Peyer's patch (tissue), 4 donors: ENCODE results near the gene UBE2J2. TPM values are rescaled to one million over a fixed set of nuclear protein-coding genes. Genes with fewer than 3 reads are reported as not detected.
A peak's percentile ranks its signal among the peaks of the same experiment; 100 is the strongest.

Source experiments
- DNase-seq, 3 donors: peaks; one replicate each; pipeline ENCODE4 v3.0.0-alpha.2; 2017 to 2019
- H3K27ac ChIP-seq, 4 donors: fragments of 200-600 bp; sonication (generic); one replicate each; pipeline ENCODE4 v1.5.1; 2016 to 2019
- H3K27me3 ChIP-seq, 2 donors: fragments of 200-600 bp; sonication (generic); one replicate each; pipeline ENCODE4 v1.5.1; 2019
- H3K36me3 ChIP-seq, 3 donors: fragments of 200-600 bp; sonication (generic); one replicate each; pipeline ENCODE4 v1.5.1; 2016 to 2019
- H3K4me1 ChIP-seq, 4 donors: fragments of 200-600 bp; sonication (generic); one replicate each; pipeline ENCODE4 v1.5.1; 2016 to 2019
- H3K4me3 ChIP-seq, 4 donors: fragments of 200-600 bp; sonication (generic); 1 replicate in 3 of 4; 2 replicates in 1 of 4; pipeline ENCODE4 v1.5.1; 2016 to 2019; ENCODE audit warnings: mild to moderate bottlenecking in 1 of 4
- H3K9me3 ChIP-seq, 4 donors: fragments of 200-600 bp; sonication (generic); one replicate each; pipeline ENCODE4 v1.5.1; 2016 to 2019; ENCODE audit warnings: mild to moderate bottlenecking in 1 of 4
- POLR2A ChIP-seq, 2 donors: fragments of 450-650 bp; IDR thresholded peaks; one replicate each; pipeline ENCODE4 v1.5.1; 2017; ENCODE audit warnings: antibody characterized with exemption in 2 of 2, mild to moderate bottlenecking in 2 of 2, moderate library complexity in 2 of 2
- total RNA-seq, 4 donors: library from RNA; depleted of rRNA; stranded (reverse); fragments of >200 nt; gene quantifications; one replicate each; pipeline ENCODE4 v1.1.0, GENCODE V29; 2016
- TF ChIP-seq, protein P1 (sequence below), 6 experiments: fragments of 450-650 bp in 4 of 6; fragments of 200-600 bp in 2 of 6; sonication (generic) in 1 of 6; IDR thresholded peaks; one replicate each; pipeline ENCODE4 v1.5.1; 2017 to 2019; ENCODE audit warnings: antibody characterized with exemption in 6 of 6, mild to moderate bottlenecking in 3 of 6, moderate library complexity in 1 of 6

UBE2J2 gene
- total RNA-seq, 4 donors from 2014 or later, result 25.6 to 64.2 (median 55.3) TPM

DNA sequence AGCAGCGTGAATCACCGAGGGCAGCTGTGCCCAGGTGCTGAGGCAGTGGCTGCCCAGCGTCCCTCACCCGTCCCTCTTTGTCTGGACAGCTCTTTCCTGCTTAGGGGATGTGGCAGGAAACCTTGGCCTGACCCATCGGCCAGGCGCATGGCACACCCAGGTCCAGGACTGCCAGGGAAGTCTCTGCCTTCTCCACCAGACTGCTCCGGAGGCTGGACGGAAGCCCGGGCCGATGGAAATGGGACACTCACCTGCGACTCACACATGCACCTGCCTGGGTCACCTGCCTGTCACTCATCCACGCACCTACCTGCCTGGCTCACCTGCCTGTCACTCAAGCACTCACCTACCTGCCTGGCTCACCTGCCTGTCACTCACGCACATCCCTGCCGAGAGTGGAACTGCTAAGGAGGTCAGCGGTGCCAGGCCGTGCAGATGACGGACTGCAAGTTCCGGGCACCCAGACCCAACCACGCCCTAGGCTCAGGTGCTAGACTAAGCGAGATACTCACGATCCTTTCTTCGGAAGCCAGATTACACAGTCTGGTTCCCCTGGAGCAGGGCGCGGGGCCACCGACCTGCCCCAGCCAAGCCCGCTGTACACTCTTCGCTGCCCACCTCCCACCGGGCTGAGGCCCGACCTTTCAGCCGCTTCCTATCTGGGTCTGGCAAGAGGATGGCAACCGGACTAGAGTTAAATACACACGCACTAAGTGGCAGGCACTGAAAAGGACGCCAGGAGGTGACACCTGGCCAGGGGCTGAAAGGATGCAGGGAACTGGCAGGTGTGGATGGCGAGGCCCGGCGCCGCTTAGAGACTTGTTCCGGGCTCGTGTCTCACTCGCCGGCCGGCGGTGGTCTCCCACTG lies 1.1 kb downstream of the UBE2J2 start:
- peak overlapping the region; percentile 85 to 97 (median 94) for H3K4me3 ChIP-seq
- H3K27ac ChIP-seq, result peak overlapping the region; percentile 83 to 91 (median 86)
- H3K36me3 ChIP-seq, result peaks cover 0 to 13% (median 0%) of the 10 kb centered on the region in 3 donors
- TF ChIP-seq POLR2A (IDR thresholded peaks at IDR 0.05), result peak; percentile 84 to 90
- TF ChIP-seq, protein P1, sequence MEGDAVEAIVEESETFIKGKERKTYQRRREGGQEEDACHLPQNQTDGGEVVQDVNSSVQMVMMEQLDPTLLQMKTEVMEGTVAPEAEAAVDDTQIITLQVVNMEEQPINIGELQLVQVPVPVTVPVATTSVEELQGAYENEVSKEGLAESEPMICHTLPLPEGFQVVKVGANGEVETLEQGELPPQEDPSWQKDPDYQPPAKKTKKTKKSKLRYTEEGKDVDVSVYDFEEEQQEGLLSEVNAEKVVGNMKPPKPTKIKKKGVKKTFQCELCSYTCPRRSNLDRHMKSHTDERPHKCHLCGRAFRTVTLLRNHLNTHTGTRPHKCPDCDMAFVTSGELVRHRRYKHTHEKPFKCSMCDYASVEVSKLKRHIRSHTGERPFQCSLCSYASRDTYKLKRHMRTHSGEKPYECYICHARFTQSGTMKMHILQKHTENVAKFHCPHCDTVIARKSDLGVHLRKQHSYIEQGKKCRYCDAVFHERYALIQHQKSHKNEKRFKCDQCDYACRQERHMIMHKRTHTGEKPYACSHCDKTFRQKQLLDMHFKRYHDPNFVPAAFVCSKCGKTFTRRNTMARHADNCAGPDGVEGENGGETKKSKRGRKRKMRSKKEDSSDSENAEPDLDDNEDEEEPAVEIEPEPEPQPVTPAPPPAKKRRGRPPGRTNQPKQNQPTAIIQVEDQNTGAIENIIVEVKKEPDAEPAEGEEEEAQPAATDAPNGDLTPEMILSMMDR (IDR thresholded peaks at IDR 0.05), result peak in 1 of 6 experiments; percentile 10
- H3K4me1 ChIP-seq, result peaks cover 5 to 40% (median 28%) of the 10 kb centered on the region in 4 donors
- no peaks in the 10 kb centered on the region for H3K27me3 ChIP-seq
- DNase-seq, result peak in 2 of 3 donors; percentile 84 to 87
- H3K9me3 ChIP-seq, result no peaks in the 10 kb centered on the region

DNA sequence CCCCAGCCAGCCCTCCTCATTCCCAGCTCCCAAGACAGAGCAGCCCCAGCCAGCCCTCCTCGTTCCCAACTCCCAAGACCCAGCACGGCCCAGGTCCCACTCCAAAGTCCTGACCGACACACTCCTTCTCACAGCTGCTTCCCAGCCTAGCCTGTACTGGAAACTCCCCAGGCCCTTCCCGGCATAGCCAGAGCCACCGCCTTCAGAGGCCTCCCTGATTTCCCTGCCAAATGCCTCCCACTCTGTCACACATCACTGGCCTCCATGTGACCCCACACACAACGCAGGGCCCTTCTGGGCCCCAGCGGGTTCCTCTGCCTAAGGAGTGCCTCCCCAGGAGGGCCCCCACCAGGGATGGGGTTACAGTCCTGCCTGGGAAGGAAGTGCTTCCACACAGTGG lies 2.8 kb downstream of the UBE2J2 start:
- Histone ChIP-seq H3K27ac (no peak overlapping the region), H3K27me3 (no peaks in the 10 kb centered on the region), H3K4me3 (no peak overlapping the region), H3K9me3 (no peaks in the 10 kb centered on the region), H3K4me1 (peaks cover 5 to 40% (median 28%) of the 10 kb centered on the region in 4 donors), H3K36me3 (peaks cover 0 to 31% (median 0%) of the 10 kb centered on the region in 3 donors)
- TF ChIP-seq, protein P1 (IDR thresholded peaks at IDR 0.05), result no peak
- TF ChIP-seq POLR2A (IDR thresholded peaks at IDR 0.05), result no peak
- no peak for DNase-seq

DNA sequence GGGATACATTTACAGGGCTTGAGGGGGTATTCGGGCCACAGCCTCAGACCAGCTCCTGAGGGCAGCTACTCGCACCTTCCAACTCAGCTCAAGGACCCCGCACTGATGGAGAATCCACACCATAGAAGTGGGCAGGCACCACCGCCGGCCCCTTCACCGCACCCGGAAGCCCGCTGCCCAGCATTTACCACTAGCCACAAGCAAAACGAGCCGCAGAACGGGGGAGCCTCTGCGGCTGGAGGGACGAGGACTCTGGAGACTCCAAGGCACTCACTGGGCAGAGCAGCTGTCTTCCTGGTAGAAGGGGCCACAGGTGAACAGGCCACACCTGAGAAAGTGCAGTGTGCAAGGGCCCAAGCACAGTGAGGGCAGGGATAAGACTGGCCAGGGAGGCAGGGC lies 5.4 kb downstream of the UBE2J2 start:
- Histone ChIP-seq H3K27me3 (no peaks in the 10 kb centered on the region), H3K4me1 (peaks cover 0 to 31% (median 26%) of the 10 kb centered on the region in 4 donors), H3K27ac (no peak overlapping the region), H3K36me3 (peaks cover 0 to 55% (median 0%) of the 10 kb centered on the region in 3 donors), H3K4me3 (no peak overlapping the region), H3K9me3 (no peaks in the 10 kb centered on the region)
- DNase-seq, result no peak
- TF ChIP-seq POLR2A (IDR thresholded peaks at IDR 0.05), result no peak
- TF ChIP-seq, protein P1 (IDR thresholded peaks at IDR 0.05), result no peak

DNA sequence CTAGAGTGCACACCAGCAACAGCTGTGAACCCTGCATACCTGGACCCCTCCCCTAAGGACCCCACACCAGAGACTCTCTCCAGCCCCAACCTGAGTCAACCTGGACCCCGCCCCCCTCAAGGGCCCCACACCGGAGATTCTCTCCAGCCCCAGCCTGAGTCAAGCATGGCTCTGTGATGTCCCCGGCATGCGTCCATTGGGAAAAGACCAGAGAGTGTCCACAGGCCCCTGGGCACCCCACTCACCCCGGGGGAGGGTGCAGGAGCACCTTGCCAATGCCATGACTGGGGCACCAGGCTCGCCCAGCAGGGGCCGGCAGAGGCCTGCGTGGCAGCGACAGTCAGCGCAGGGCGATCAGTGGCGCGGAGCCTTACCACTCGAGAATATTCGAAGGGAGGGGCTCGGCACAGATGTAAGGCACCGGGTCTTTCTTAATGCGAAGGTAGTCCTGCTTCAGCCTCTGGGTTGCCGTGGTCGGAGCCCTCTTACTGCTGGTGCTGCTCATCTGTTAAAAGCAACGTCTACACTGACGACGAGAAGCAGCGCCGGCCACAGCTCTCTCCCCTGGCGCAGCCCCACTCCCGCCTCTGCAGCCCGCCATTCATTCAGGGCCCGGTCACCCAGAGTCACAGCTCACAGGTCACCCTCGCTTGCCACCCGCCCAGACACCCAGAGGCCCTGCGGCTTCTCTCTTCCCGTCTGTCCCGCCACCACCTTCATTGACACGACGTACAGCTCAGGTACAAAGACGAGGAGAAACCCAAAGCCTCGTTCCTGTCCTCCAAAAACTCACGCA lies 6.0 kb downstream of the UBE2J2 start:
- DNase-seq, result no peak
- H3K27ac ChIP-seq, result no peak overlapping the region
- no peaks in the 10 kb centered on the region for H3K27me3 ChIP-seq
- TF ChIP-seq, protein P1 (IDR thresholded peaks at IDR 0.05), result no peak
- TF ChIP-seq POLR2A (IDR thresholded peaks at IDR 0.05), result no peak
- peaks cover 0 to 61% (median 0%) of the 10 kb centered on the region in 3 donors for H3K36me3 ChIP-seq
- no peaks in the 10 kb centered on the region for H3K9me3 ChIP-seq
- peaks cover 0 to 30% (median 23%) of the 10 kb centered on the region in 4 donors for H3K4me1 ChIP-seq
- no peak overlapping the region for H3K4me3 ChIP-seq

DNA sequence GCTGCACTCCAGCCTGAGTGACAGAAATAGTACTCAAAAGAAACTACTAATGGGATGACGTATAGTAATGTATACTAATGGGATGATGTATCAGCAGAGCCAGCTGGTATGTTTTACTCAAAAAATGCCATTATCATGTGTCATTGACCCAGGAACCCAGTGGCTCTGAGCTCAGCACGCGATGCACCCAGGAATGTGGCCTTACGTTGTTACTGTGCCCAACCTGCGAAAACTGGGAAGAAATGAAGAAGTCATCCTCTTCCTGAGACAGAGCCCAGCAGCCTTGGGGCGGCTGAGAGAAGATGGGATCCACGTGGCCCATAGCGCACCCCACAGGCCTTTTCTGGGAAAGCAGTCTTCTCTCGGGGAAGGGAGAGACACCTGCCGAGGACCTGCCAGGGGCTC lies 8.8 kb downstream of the UBE2J2 start:
- Histone ChIP-seq H3K9me3 (no peaks in the 10 kb centered on the region), H3K4me1 (peaks cover 0 to 2% (median 0%) of the 10 kb centered on the region in 4 donors), H3K27me3 (no peaks in the 10 kb centered on the region), H3K27ac (no peak overlapping the region), H3K4me3 (no peak overlapping the region), H3K36me3 (peaks cover 0 to 83% (median 0%) of the 10 kb centered on the region in 3 donors)
- no peak for TF ChIP-seq POLR2A (IDR thresholded peaks at IDR 0.05)
- TF ChIP-seq, protein P1 (IDR thresholded peaks at IDR 0.05), result no peak
- DNase-seq, result no peak
